Neuron (in vitro differentiated cells): ENCODE data around the gene NUMB.

ENCODE experiments used
- H2AFZ ChIP-seq: one replicate; pipeline ENCODE4 v1.6.1; 2013; ENCODE audit warnings: low read depth, mild to moderate bottlenecking, inconsistent platforms, low read length, moderate library complexity
- H3K27me3 ChIP-seq: one replicate; pipeline ENCODE4 v1.6.1; 2013; ENCODE audit warnings: low read length; ENCODE audit not compliant: insufficient read depth
- H3K36me3 ChIP-seq: one replicate; pipeline ENCODE4 v1.6.1; 2013; ENCODE audit warnings: low read length; ENCODE audit not compliant: insufficient read depth
- H3K4me1 ChIP-seq: one replicate; pipeline ENCODE4 v1.6.1; 2013; ENCODE audit warnings: low read length; ENCODE audit not compliant: insufficient read depth
- H3K4me3 ChIP-seq: 2 replicates; pipeline ENCODE4 v1.5.1; 2013; ENCODE audit warnings: mild to moderate bottlenecking, low read length, moderate library complexity
- H3K9me3 ChIP-seq: one replicate; pipeline ENCODE4 v1.6.1; 2013; ENCODE audit warnings: low read length

Gene NUMB

DNA sequence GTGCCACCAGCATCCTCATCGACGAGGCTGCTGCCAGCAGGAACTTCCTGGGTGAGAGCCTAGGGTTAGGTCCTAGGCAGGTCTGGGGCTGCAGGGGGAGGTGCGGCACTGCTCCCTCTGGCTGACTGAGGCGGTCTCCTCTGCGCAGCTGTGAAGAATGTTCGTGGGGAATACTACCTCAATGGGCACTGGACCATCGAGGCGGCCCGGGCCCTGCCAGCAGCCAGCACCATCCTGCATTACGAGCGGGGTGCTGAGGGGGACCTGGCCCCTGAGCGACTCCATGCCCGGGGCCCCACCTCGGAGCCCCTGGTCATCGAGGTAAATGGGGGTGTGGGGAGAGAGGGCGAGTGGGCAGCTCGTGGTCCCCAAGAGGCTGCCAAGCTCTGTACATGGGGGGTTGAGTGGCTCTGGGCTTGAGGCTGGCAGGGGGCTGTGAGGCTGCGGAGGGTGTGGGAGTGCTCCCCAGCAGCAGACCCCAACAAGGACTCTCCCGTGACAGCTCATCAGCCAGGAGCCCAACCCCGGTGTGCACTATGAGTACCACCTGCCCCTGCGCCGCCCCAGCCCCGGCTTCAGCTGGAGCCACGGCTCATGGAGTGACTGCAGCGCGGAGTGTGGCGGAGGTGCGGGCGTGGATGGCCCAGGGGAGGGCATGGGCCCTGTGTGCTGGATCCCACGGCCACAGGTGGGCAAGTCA lies 206.7 kb downstream of the NUMB start:
- no peak overlapping the region for H3K4me3 ChIP-seq
- H3K9me3 ChIP-seq: no peaks in the 10 kb centered on the region
- no peaks in the 10 kb centered on the region for H3K36me3 ChIP-seq
- H3K27me3 ChIP-seq: no peaks in the 10 kb centered on the region
- no peaks in the 10 kb centered on the region for H3K4me1 ChIP-seq
- H2AFZ ChIP-seq: no peak overlapping the region

DNA sequence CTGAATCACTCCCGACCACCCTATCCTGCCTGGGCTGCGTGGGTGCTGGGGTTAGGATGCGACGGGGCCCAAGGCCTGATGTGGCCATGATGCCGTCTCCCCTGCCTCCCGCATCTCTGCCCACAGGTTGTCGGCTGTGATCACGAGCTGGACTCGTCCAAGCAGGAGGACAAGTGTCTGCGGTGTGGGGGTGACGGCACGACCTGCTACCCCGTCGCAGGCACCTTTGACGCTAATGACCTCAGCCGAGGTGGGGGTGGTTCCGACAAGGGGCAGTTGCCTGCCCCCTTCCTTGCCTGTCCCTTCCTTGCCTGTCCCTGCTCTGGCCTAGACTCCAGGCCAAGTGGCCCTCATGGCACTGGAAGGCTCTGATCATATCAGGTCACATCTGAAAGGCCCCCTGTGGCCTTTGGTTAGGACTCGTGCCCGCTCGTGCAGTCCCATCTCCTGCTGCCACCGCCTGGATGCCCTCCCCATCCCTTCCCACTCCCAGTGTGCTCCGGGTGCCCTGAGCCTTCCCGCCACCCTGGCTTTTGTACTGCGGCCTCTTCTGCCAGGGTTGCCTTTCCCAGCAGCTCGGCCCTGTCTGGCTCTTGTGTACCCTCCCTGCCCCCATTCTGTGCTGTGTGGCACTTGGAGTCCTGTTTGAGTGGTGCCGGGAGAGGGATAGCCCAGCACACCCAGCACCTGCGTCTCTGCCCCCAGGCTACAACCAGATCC lies 207.4 kb downstream of the NUMB start:
- Histone ChIP-seq H3K4me3 (no peak overlapping the region), H3K27me3 (no peaks in the 10 kb centered on the region), H2AFZ (no peak overlapping the region), H3K36me3 (no peaks in the 10 kb centered on the region), H3K4me1 (no peaks in the 10 kb centered on the region), H3K9me3 (no peaks in the 10 kb centered on the region)

DNA sequence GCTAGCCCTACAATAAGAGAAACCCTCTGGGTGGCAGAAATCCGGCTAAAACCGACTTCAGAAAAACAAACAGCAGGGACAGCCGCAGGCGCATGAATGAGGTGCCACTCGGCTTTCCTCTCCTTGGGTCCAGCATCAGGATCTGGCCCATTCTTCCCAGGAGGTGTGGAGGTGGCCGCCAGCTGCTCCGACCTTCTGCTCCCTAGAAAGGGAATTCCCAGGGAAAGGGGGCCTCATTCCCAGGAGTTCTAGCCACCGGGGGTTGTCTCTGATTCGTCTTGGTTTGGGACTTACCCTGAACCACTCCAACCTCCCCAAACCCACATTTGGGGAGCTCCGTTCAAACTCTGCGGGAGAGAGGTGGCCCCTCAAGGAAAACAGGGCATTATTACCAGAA lies 208.0 kb downstream of the NUMB start:
- Histone ChIP-seq H3K4me1 (no peaks in the 10 kb centered on the region), H3K27me3 (no peaks in the 10 kb centered on the region), H3K9me3 (no peaks in the 10 kb centered on the region), H3K4me3 (no peak overlapping the region), H3K36me3 (no peaks in the 10 kb centered on the region), H2AFZ (no peak overlapping the region)

DNA sequence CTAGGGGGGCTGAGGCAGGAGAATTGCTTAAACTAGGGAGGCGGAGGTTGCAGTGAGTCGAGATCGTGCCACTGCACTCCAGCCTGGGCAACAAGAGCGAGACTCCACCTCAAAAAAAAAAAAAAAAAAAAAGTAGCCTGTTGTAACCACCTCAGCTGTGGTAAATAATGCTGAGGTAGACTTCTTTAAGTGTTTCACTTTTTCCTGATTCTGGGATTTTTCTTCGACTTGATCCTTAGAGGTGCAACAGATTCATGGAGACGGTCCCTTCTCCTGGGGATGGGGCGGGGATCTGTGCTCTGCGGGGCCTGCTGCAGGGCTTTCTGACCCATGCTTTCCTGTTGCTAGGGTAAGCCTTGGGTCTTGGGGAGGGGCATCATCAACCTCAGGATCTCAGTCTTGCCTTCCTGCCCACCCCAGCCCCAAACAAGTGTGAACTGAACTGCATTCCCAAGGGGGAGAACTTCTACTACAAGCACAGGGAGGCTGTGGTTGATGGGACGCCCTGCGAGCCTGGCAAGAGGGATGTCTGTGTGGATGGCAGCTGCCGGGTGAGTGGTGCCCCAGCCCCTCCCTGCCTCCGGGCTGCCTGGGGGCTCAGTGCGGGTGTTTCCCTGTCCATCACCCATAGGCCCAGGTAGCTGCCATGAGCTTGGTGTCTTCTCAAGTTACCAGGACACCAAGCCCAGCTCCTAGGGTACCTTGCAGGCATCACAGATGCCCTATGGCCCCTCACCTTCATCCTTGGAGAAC lies 208.6 kb downstream of the NUMB start:
- Histone ChIP-seq H3K9me3 (no peaks in the 10 kb centered on the region), H3K4me3 (no peak overlapping the region), H3K36me3 (no peaks in the 10 kb centered on the region), H3K4me1 (no peaks in the 10 kb centered on the region), H3K27me3 (no peaks in the 10 kb centered on the region), H2AFZ (no peak overlapping the region)

DNA sequence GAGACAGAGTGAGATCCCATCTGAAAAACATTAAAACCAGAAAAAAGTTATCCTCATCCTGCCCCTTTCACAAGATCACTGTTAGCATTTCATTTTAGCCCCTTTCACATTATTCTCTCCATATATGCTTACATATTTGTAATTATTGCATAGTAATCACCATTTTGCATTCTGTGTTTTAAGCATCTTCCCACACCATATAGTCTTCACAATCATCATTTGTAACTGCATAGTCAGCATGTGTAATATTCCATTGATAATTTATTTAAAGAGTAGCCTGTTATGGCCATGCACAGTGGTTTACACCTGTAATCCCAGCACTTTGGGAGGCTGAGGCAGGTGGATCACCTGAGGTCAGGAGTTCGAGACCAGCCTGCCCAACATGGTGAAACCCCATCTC lies 209.2 kb downstream of the NUMB start:
- Histone ChIP-seq H3K9me3 (no peaks in the 10 kb centered on the region), H3K4me1 (no peaks in the 10 kb centered on the region)

DNA sequence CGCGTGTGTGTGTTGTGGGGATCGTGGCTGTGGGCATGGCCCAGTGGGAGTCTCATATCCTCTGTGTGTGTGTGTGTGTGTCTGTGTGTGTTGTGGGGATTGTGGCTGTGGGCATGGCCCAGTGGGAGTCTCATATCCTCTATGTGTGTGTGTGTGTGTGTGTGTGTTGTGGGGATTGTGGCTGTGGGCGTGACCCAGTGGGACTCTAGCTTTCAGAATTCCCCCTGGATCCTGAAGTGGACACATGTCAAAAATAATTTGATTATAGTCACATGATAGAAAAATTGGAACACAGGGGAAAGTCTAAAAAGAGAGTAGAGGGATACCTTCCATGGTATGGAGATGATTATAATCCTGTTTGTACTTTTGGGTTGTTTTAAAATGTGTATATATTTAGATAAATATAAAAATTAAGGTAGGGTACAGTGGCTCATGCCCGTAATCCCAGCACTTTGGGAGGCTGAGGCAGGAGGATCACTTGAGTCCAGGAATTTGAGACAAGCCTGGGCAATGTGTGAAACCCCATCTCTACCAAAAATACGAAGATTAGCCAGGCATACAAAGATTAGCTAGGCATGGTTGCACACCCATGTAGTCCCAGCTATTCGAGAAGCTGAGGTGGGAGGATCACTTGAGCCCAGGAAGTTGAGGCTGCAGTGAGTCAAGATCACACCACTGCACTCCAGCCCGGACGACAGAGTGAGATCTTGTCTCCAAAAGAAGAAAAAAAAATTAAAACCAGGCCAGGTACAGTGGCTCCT lies 210.1 kb downstream of the NUMB start:
- H3K4me3 ChIP-seq: no peak overlapping the region
- H2AFZ ChIP-seq: no peak overlapping the region
- no peaks in the 10 kb centered on the region for H3K36me3 ChIP-seq
- H3K27me3 ChIP-seq: no peaks in the 10 kb centered on the region
- no peaks in the 10 kb centered on the region for H3K9me3 ChIP-seq
- no peaks in the 10 kb centered on the region for H3K4me1 ChIP-seq

More for the DNA sequence above, 209.2 kb downstream of the NUMB start:
- H3K27me3 ChIP-seq: no peaks in the 10 kb centered on the region
- no peaks in the 10 kb centered on the region for H3K36me3 ChIP-seq
- no peak overlapping the region for H3K4me3 ChIP-seq
- H2AFZ ChIP-seq: no peak overlapping the region

DNA sequence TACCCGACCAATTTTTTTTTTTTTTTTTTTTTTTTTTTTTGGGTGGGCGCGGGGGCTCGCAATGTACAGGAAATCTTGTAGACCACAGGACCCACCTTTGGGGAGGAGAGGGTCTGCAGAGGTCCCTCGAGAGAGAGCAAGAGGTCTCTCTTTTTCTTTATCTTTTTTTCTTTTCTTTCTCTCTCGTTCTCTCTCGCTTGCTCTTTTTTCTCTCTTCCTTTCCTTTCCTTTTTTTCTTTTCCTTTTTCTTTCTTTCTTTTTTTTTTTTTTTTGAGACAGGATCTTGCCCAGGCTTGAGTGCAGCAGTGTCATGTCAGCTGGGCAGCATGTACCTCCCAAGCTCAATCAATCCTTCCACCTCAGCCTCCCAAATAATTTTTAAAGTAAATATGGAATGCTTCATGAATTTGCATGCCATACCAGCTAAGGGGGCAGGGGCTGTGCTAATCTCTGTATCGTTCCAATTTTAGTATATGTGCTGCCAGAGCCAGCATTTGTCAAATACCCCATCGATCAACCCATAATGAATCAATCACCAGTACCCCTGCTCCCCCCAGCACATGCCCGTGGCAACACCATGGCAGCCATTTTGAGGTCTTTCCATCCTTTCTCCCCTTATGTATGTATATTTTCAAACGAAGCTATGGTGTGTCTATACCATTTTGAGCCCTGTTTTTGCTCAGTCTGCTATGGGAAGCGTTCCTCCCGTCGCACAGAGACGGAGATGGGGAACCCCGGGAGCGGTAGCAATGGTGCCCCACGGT lies 211.8 kb downstream of the NUMB start:
- Histone ChIP-seq H3K36me3 (no peaks in the 10 kb centered on the region), H3K27me3 (no peaks in the 10 kb centered on the region), H3K9me3 (no peaks in the 10 kb centered on the region), H3K4me3 (no peak overlapping the region), H3K4me1 (peaks cover 10% of the 10 kb centered on the region), H2AFZ (no peak overlapping the region)

DNA sequence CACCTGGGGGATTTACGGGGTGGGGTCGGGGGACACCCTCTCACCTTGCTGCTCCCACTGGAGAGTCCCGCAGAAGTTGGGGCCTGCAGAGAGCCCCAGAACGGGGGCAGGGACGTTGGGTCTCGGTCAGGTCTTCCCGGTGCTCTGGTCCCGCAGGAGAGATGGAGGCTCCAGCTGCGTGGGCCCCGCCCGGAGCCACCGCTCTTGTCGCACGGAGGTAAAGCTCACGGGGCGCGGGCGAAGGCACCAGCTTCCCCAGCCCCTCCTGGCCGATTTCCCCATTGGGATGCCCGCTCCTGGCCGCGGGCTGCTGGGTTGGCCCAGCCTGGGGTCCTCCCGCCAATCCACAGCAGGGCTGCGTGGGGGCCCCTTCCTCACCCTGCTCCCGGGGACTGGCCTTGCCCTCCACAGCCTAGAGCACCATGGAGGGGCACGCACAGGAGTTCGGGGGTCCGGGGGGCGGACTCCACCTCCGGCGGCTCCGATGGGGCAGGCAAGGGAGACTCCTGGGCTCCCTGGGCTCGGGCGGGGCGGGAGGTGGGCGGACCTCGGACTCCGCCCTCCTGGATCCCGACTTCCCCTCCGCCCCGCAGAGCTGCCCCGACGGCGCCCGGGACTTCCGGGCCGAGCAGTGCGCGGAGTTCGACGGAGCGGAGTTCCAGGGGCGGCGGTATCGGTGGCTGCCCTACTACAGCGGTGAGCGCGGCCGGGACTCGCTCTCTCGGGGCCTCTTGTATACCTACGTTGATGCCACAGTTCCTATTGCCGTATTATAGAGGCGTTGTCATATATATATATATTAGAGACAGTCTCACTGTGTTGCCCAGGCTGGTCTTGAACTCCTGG lies 212.6 kb downstream of the NUMB start:
- H2AFZ ChIP-seq: no peak overlapping the region
- H3K36me3 ChIP-seq: no peaks in the 10 kb centered on the region
- H3K4me1 ChIP-seq: peaks cover 10% of the 10 kb centered on the region
- H3K27me3 ChIP-seq: no peaks in the 10 kb centered on the region
- no peak overlapping the region for H3K4me3 ChIP-seq
- no peaks in the 10 kb centered on the region for H3K9me3 ChIP-seq

DNA sequence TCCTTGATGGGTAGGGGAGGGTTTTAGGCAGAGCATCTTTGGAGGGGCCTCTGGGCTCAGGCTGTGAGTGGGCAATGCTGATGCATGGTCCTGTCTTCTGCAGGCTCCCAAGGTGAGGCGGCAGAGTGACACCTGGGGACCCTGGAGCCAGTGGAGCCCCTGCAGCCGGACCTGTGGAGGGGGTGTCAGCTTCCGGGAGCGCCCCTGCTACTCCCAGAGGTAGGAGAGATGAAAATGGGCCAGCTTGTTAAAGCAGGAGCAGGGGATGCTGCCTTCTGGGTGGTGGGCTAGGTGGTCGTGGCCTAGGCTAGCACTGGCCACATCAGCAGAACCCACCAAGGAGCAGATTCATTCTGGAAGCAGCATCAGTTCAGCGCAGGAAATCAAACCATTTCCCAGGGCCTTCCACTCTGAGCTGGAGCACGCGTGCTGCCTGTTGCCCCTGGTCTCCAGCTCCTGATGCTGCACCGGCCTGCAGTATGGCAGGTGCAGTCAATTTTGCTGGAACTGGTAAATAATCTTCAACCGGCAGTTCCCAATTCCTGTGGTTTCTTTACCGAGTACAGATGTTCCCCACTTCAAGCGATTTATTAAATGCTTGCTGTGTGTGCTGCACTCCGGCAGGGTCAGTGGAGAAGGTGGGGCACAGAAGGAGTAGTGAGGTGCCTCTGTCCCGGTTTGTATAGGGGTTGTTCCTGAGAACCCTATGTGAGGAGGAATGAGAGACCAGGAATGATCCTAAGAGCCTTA lies 213.6 kb downstream of the NUMB start:
- Histone ChIP-seq H3K9me3 (no peaks in the 10 kb centered on the region), H3K36me3 (no peaks in the 10 kb centered on the region), H3K4me1 (peaks cover 10% of the 10 kb centered on the region), H2AFZ (no peak overlapping the region), H3K4me3 (no peak overlapping the region), H3K27me3 (no peaks in the 10 kb centered on the region)

DNA sequence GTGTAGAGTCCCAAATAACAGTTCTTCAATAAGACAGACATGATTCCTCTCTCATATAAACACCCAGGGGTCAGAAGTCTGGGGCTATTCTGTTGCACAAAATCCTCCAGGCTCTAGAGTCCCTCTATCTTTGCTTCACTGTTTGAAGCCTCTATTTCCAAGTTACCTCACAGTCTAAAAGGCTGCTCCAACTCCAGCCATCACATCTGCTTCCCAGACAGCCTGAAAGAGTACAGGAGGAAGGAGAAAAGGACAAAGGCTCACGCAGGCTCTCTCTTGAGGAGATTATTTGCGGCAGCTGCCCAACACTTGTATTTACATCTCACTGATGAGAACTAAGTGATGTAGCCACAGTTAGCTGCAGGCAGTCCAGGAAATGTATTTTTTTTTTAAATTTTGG lies 214.6 kb downstream of the NUMB start:
- no peaks in the 10 kb centered on the region for H3K27me3 ChIP-seq
- peaks cover 15% of the 10 kb centered on the region for H3K4me1 ChIP-seq
- no peaks in the 10 kb centered on the region for H3K36me3 ChIP-seq
- H3K4me3 ChIP-seq: no peak overlapping the region
- no peak overlapping the region for H2AFZ ChIP-seq
- H3K9me3 ChIP-seq: no peaks in the 10 kb centered on the region

DNA sequence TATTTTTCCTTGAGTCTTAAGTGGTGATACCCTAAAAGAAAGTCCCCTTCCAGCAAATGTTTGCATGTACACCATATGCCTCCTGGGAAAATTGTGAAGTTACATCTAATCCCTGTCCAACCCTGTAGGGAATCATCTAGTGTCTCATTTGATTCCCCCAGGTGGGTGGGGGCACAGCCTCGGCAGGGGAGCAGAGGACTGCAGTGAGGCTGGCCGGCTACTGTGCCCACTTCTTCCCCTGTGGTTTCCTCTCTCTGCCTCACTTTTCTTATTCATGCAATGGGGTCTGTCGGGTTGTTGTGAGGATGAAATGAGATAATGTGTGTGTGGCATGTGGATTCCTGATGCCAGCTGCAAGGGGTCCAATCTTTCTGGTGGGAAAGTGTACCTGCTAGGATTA lies 215.0 kb downstream of the NUMB start:
- Histone ChIP-seq H3K9me3 (no peaks in the 10 kb centered on the region), H3K27me3 (no peaks in the 10 kb centered on the region), H3K36me3 (no peaks in the 10 kb centered on the region), H3K4me3 (no peak overlapping the region), H3K4me1 (peaks cover 19% of the 10 kb centered on the region), H2AFZ (no peak overlapping the region)
